ENCODE data around the gene DNAJC1. TPM values are rescaled to one million over a fixed set of nuclear protein-coding genes. Genes with fewer than 3 reads are reported as not detected.
"Not testable (repeated sequence)": the region's sequence is repeated elsewhere in the genome, so short reads cannot be mapped to it uniquely, and the experiment has no call there.

DNAJC1 gene
- total RNA-seq, 1 donor from 2014 or later, result 67.7 TPM

- no peak for DNase-seq (ENCODE audit: low spot score)
Observed at GRCh38 chr10:21827308-21827707, 176.2 kb downstream of the DNAJC1 start.

DNA sequence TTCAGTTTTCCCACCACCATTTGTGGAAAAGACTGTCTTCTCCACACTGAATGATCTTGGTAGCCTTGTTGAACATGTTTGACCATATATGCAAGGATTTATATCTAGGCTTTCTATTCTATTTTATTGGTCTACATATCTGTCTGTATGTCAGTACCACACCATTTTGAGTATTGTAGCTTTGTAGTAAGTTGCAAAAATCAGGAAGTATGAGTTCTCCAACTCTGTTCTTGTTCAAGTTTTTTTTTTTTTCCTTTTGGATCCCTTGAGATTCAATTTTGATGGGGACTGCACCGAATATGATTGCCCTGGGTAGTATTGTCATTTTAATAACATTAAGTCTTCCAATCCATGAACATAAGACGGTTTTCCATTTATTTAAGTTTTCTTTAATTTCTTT lies 176.8 kb downstream of the DNAJC1 start:
- DNase-seq (ENCODE audit: low spot score), result no peak

DNA sequence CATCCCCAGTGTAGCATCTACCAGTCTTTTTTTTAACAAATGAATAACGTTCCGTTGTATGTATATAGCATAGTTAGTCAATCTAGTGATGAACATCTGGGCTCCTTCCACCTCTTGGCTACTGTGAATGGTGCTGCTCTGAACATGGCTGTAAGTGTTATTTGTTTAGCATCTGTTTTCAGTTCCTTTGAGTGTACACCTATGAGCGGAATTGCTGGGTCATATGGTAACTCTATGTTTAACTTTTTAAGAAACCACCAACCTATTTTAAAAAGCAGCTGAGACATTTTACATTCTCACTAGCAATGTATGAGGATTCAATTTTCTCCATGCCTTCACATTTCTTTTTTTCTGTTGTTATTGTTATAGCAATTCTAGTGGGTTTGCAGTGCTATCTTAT lies 178.2 kb downstream of the DNAJC1 start:
- no peak for DNase-seq (ENCODE audit: low spot score)

DNA sequence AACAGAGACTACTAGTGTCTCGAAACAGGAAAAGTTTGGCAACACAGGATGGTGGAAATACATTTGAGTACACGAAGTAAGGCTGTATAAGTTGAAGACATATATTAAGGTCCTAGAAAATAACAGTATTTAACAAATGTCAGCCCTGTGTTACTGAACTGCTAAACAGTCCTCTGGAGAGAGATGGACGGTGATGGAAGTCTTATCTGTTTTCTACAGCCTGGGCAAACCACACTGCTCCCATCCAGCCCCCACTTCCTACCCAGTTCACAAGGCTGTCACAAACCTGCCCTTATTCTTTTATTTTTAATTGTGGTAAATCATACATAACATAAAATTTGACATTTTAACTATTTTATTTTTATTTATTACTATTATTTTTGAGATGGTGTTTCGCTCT lies 179.1 kb downstream of the DNAJC1 start:
- DNase-seq (ENCODE audit: low spot score), result no peak

- DNase-seq (ENCODE audit: low spot score), result no peak
Observed at GRCh38 chr10:21823617-21824016, 179.9 kb downstream of the DNAJC1 start.

DNA sequence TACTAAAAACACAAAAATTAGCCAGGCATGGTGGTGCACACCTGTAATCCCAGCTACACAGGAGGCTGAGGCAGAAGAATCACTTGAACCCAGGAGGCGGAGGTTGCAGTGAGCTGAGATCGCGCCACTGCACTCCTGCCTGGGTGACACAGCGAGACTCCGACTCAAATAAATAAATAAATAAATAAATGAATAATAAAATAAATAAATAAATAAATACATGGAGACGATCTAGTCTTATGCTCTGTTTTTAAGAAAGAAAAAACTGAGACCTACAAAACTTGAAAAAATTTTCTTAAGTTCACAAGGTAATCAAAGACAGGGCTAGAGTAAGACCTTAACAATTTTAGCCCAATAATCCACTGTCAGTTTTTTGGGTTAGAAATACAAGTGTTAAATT lies 181.3 kb downstream of the DNAJC1 start:
- DNase-seq (ENCODE audit: low spot score), result not testable (repeated sequence)

DNA sequence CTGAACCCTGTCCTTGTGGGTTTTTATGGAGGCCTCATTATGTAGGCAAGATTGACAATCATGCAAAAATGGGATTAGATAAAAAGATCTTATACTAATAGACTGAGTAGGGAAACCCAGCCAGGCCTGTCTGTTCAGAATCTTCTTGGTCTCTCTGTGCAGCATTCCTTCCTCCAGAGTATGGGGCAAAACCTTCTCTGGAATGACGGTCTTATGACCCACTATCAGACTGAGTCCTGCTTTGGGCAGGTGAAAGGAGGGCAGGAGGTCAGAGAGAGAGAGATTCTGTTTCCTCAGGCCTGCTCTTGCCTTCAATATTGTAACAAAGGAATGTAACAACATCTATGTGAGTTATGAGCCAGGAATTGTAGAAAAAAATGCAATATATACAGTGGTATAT lies 182.6 kb downstream of the DNAJC1 start:
- no peak for DNase-seq (ENCODE audit: low spot score)

GRCh38 chr10:21818416-21818815 lies 185.1 kb downstream of the DNAJC1 start:
- not testable (repeated sequence) for DNase-seq (ENCODE audit: low spot score)

DNA sequence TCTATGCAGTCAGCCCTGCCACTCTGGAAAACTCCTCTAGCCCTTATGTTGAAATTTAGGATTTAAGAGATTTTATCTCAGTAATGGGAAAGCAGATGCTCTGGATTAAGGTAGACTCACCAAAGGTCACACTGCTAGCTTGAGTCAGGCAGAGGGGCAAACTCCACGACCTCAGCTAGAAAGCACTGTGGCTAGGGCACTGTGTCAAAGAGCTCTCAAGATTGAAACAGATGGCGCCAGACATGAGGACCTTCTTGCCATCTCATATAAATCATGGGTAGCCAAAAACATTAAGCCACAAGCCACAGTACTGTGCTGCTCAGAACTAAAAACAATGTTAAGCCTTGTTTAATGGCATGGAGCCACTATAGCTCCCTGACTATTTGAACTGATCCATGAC lies 188.7 kb downstream of the DNAJC1 start:
- DNase-seq (ENCODE audit: low spot score), result no peak

DNA sequence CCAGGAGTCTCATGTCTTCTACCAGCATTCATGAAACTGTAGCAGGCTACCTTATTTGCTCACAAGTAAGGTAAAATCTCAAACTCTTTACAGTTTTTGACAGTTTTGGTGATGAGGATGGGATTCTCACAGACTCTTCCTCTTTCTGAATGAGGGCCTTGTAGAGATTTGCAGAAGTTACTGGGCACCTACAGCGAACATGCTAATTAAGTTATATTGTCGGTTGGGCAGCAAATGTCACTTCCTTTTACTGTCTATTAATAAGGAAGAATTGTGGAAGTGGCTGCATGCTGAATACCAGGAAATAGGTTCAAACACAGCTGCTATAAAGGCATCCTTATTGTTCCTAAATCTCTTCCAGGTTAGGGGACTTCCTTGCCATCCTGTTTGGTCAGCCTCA lies 189.6 kb downstream of the DNAJC1 start:
- no peak for DNase-seq (ENCODE audit: low spot score)

DNA sequence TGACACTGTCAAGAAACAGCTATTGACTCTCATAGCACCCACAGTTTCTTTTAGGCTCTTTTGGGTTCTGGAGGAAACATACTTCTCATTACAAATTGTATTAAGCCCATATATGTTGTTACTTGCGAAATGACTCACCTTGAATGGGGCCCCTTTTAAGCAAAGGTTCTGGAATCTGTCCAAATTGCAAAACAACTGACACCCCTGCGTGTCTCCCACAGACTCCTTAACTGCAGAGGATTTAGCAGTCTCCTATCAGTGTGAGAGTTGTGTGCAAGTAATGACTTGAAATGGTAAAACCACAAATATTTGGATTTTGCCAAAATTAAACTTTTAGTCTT lies 192.3 kb downstream of the DNAJC1 start:
- DNase-seq (ENCODE audit: low spot score), result peak; percentile 67

- DNase-seq (ENCODE audit: low spot score), result no peak
Observed at GRCh38 chr10:21810582-21811244, 192.8 kb downstream of the DNAJC1 start.

DNA sequence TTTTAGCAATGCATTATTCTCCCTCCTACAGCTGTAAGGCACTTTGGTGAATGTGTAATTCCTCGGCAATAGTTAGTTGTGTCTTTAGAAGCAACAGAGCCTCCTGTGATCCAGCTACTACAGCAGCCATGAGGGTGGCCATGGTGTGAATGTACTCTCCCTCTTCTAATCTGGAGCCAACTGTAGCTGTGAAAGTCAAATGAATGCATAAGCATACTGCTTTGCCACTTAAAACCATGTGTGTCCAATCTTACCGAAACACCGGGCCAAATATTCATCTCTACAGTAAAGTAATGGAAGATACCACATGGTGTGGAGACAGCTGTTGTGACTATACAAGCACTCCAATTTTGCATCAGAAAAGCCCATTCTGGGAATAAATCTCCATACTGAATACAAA lies 195.0 kb downstream of the DNAJC1 start:
- no peak for DNase-seq (ENCODE audit: low spot score)

DNA sequence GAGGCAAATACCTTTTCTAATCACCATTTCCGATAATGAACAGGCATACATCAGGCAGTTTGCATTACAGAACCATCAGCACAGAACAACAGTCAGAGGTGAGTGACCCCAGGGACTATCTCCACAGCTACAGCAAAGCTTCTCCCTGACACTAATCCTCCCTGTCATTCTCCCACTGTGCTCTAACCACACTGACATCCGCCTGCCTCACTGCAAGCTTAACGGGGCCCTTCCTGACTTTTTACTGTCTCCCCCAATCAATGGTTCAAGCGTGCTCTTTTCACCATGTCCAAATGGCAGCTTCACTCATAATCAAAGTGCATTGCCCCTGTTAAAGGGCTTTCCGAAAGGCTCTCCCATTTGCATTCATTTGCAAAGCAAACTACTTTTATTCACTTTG lies 196.3 kb downstream of the DNAJC1 start:
- DNase-seq (ENCODE audit: low spot score), result no peak

- no peak for DNase-seq (ENCODE audit: low spot score)
Observed at GRCh38 chr10:21803374-21803773, 200.2 kb downstream of the DNAJC1 start.

GRCh38 chr10:21801609-21802008 lies 201.9 kb downstream of the DNAJC1 start:
- DNase-seq (ENCODE audit: low spot score), result no peak

DNA sequence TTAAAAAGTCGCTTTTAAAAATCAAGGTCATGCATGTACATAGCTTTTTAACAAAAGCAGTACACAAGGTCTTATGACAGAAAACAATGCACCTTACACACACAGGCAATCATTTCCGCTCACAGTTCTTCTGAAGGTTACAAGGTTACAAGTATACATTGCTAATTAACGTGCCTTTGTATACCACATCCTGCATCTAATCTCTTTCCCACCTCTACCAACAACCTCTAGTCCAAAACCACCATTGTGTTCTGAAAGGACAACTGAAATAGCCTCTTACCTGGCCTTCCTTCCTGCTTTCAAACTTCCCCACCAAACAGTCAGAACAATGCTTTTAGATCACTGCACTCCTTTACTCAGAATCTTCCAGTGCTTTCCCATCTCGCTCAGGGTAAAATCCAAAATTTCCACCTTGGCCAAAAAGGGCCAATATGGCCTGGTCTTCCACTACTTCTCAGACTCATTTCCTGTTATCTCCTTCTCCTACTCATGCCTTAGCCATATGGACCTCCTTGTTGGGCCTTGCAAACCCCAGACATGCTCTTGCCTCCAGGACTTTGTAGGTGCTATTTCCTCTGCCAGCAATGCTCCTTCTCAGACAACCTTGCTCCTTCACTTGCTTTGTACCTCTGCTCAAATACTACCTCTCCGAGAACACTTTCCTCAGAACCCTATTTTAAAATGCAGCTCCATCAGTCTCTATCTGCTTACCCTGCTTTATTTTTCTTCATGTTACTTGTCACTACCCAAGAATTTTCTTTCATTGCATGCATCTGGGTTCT lies 205.4 kb downstream of the DNAJC1 start:
- no peak for DNase-seq (ENCODE audit: low spot score)

DNA sequence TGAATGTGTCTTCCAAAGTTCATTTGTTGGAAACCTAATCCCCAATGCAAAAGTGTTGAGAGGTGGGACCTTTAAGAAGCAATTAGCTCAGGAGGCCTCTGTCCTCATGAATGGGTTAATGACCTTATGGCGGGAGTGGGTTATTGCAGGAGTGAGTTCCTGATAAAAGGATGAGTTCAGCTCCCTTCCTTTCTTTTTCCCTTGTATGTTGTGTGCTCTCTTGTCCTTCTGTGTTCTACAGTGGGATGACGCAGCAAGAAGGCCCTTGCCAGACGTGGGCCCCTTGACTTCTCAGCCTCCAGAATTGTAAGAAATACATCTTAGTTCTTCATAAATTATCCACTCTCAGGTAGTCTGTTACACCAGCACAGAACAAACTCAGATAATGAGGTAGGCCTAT lies 206.0 kb downstream of the DNAJC1 start:
- DNase-seq (ENCODE audit: low spot score), result no peak

DNA sequence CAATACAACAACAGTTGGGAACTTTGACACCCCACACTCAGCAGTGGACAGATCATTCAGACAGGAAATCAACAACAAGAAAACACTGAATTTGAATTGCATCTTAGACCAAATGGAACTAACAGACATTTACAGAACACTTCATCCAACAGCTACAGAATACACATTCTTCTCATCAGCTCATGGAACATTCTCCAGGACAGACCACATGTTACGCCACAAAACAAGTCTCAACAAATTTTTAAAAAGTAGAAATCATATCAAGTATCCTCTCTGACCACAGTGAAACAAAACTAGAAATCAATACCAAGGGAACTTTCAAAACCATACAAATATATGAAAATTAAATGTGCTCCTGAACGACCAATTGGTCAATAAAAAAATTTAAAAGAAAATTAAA lies 212.3 kb downstream of the DNAJC1 start:
- DNase-seq (ENCODE audit: low spot score), result no peak

- no peak for DNase-seq (ENCODE audit: low spot score)
Observed at GRCh38 chr10:21776883-21777282, 226.6 kb downstream of the DNAJC1 start.

DNA sequence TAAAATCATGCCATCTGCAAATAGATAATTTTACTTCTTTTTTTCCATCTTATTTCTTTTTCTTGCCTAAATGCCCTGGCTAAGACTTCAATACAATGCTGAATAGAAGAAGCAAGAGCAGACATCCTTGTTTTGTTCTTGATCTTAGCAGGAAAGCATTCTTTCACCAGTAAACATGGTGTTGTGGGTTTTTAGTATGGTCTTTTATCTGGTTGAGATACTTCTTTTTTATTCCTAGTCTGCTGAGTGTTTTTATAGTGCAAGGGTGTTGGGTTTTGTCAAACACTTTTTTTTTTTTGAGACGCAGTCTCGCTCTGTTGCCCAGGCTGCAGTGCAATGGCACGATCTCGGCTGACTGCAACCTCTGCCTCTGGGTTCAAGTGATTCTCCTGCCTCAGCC lies 232.3 kb downstream of the DNAJC1 start:
- DNase-seq (ENCODE audit: low spot score), result no peak

GRCh38 chr10:21769041-21769440 lies 234.5 kb downstream of the DNAJC1 start:
- no peak for DNase-seq (ENCODE audit: low spot score)

DNA sequence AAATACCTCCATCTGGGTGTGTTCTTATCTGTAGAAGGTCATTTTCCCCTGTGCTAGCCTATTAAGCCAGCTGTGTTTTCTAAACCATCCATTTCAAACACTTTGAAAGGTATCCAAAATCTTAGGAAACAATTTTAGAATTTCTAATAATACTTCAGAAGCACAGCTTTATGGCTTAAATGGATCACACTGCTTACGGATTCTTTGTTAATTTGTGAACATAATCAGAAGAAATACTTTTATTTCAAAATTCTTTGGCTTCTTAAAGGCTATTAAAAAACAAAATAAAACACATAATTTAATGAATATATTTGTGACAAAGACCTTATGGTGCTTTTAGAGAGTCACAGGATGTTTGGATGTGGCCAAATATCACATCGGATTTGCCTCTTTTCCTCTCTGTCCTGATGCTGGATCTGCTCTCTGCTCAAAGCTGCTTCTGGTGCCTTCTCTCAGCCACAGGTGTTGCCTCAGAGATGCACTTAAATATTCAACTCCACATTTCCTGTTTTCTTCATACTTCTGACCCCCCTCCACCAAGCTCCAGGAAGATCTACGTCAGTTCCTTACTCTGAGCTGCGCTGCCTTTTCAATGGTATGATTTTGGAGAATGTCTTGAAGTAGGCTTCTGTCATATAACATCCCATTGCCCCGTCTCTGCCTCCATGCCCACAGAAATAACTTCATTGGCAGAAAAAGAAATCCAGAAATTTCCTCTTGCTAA lies 238.9 kb downstream of the DNAJC1 start:
- DNase-seq (ENCODE audit: low spot score), result no peak
